Activated naive CD4-positive, alpha-beta T cell treated with anti-CD3 and anti-CD28 coated beads, Interleukin-2, amount 50 U/mL, for 24 hours (primary cell): ENCODE measurements around the gene IQGAP1.

ENCODE experiments used
- H3K27ac Mint-ChIP-seq: one replicate; pipeline ENCODE4 v1.8.0; 2021; ENCODE audit warnings: mild to moderate bottlenecking, mixed read lengths
- H3K27me3 Mint-ChIP-seq: one replicate; pipeline ENCODE4 v1.8.0; 2021; ENCODE audit warnings: mixed read lengths
- H3K36me3 Mint-ChIP-seq: one replicate; pipeline ENCODE4 v1.8.0; 2021; ENCODE audit warnings: mixed read lengths
- H3K4me1 Mint-ChIP-seq: one replicate; pipeline ENCODE4 v1.8.0; 2021; ENCODE audit warnings: mixed read lengths
- H3K4me3 Mint-ChIP-seq: one replicate; pipeline ENCODE4 v1.8.0; 2021; ENCODE audit warnings: mild to moderate bottlenecking, mixed read lengths
- H3K9me3 Mint-ChIP-seq: one replicate; pipeline ENCODE4 v1.8.0; 2021; ENCODE audit warnings: mixed read lengths

The IQGAP1 gene

GRCh38 chr15:90535254-90535653 is 147.2 kb downstream of the IQGAP1 start:
- Mint-ChIP-seq H3K4me1 (peaks cover 92% of the 10 kb centered on the region), H3K36me3 (peaks cover 12% of the 10 kb centered on the region), H3K4me3 (no peak overlapping the region), H3K27ac (peak overlapping the region; percentile 63), H3K27me3 (no peaks in the 10 kb centered on the region), H3K9me3 (no peaks in the 10 kb centered on the region)

DNA sequence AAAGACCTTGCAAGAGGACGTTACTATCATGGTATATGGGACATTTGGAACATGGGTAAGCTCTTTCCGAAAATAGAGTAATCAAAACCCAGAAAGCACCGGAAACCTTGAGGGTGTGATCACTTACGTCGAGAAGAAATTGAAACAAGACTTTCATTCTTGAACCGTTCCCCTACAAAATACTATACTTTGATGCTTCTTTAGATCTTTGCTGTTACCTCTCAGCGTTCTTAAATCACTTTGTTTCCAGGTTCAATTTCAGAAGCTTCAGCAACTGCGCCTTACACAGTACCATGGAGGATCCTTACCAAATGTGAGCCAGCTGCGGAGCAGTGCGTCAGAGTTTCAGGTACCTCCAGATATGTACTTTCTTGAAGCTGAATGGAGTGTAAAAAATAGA is 151.7 kb downstream of the IQGAP1 start:
- Mint-ChIP-seq H3K27me3 (no peaks in the 10 kb centered on the region), H3K9me3 (no peaks in the 10 kb centered on the region), H3K27ac (peak overlapping the region; percentile 84), H3K4me1 (peaks cover 89% of the 10 kb centered on the region), H3K36me3 (peaks cover 10% of the 10 kb centered on the region), H3K4me3 (peak overlapping the region; percentile 82)

- Mint-ChIP-seq H3K4me3 (peak overlapping the region; percentile 23), H3K36me3 (peaks cover 13% of the 10 kb centered on the region), H3K27me3 (no peaks in the 10 kb centered on the region), H3K27ac (peak overlapping the region; percentile 12), H3K4me1 (peaks cover 88% of the 10 kb centered on the region), H3K9me3 (no peaks in the 10 kb centered on the region)
Measured at GRCh38 chr15:90540768-90541167, 152.7 kb downstream of the IQGAP1 start.

GRCh38 chr15:90545095-90545494 is 157.1 kb downstream of the IQGAP1 start:
- Mint-ChIP-seq H3K4me3 (peak overlapping the region; percentile 1), H3K27ac (peak overlapping the region; percentile 61), H3K27me3 (no peaks in the 10 kb centered on the region), H3K36me3 (peaks cover 11% of the 10 kb centered on the region), H3K9me3 (no peaks in the 10 kb centered on the region), H3K4me1 (peaks cover 74% of the 10 kb centered on the region)

DNA sequence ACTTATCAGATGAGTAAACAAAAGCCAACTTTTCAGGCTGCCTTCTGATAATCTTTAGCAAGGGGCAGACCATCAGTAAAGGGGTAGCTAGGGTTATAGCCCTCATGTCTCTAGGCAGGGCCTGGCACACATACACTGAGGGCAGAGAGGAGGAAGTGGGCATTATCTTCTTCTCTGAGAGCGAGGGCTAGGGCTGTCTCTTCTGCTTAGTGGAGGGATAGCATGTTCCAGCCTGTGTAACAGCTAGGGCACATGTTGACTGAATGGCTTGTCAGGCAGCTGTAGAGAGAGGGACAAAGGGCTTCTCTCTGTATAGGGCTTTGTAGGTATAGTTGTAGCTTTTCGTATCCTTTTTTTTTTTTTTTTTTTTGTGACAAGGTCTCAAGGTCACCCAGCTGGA is 159.5 kb downstream of the IQGAP1 start:
- no peaks in the 10 kb centered on the region for H3K9me3 Mint-ChIP-seq
- H3K27me3 Mint-ChIP-seq, result no peaks in the 10 kb centered on the region
- peaks cover 15% of the 10 kb centered on the region for H3K36me3 Mint-ChIP-seq
- H3K4me3 Mint-ChIP-seq, result peak overlapping the region; percentile 33
- H3K4me1 Mint-ChIP-seq, result peaks cover 80% of the 10 kb centered on the region
- peak overlapping the region; percentile 94 for H3K27ac Mint-ChIP-seq

- H3K4me3 Mint-ChIP-seq, result no peak overlapping the region
- H3K27me3 Mint-ChIP-seq, result no peaks in the 10 kb centered on the region
- peak overlapping the region; percentile 72 for H3K27ac Mint-ChIP-seq
- H3K9me3 Mint-ChIP-seq, result no peaks in the 10 kb centered on the region
- H3K36me3 Mint-ChIP-seq, result peaks cover 20% of the 10 kb centered on the region
- H3K4me1 Mint-ChIP-seq, result peaks cover 76% of the 10 kb centered on the region
Measured at GRCh38 chr15:90550919-90551318, 162.9 kb downstream of the IQGAP1 start.
